Mammary epithelial cell (primary cell): Measurements from ENCODE around the gene SPECC1.

Experiments used
- CTCF ChIP-seq, 2 donors: IDR thresholded peaks in 1 of 2; conservative IDR thresholded peaks in 1 of 2; 2 replicates each; pipeline ENCODE4 v1.5.1; 2011 to 2012; ENCODE audit warnings: inconsistent platforms in 2 of 2, low read length in 2 of 2, mild to moderate bottlenecking in 2 of 2, control low read depth in 1 of 2, low read depth in 1 of 2; ENCODE audit not compliant: insufficient read depth in 1 of 2; ENCODE audit errors: extremely low read depth in 1 of 2
- EZH2 ChIP-seq: IDR thresholded peaks from 2 replicates; pipeline ENCODE4 v1.6.1; 2012; ENCODE audit warnings: low read length, inconsistent platforms, borderline replicate concordance

GRCh38 chr17:20173091-20173490 is 163.9 kb downstream of the SPECC1 start:
- no peak for TF ChIP-seq CTCF (conservative IDR thresholded peaks at IDR 0.05 in 1 of 2, IDR thresholded peaks at IDR 0.05 in 1 of 2; ENCODE audit: extremely low read depth in 1 of 2, insufficient read depth in 1 of 2, low read depth in 1 of 2, low read length in 2 of 2)
- TF ChIP-seq EZH2 = no peak
